ENCODE results near the gene LTB. TPM values are rescaled to one million over a fixed set of nuclear protein-coding genes. Genes with fewer than 3 reads are reported as not detected.
A peak's percentile ranks its signal among the peaks of the same experiment; 100 is the strongest.

LTB gene
- total RNA-seq, 1 experiment from 2014 or later: not detected

GRCh38 chr6:31533455-31533841 lies 48.8 kb downstream of the LTB start:
- H3K79me2 ChIP-seq (ENCODE audit: insufficient read depth, low read length): peaks cover 2% of the 10 kb centered on the region; the same call in 1 of the 2 replicates
- no peak overlapping the region for H3K18ac ChIP-seq (ENCODE audit: insufficient read length, low read depth, low read length)
- H3K23me2 ChIP-seq (ENCODE audit: insufficient read length, low read depth, low read length, poor library complexity, severe bottlenecking): no peaks in the 10 kb centered on the region
- no peak overlapping the region for H3K14ac ChIP-seq (ENCODE audit: insufficient read depth, low read length)
- H3K4me2 ChIP-seq (ENCODE audit: insufficient read depth, insufficient read length, low read length): no peak overlapping the region
- WGBS (ENCODE audit: extremely low coverage, insufficient read length, low lambda C conversion rate): no CpG with 5 or more reads among the region's 1 CpG
- H4K91ac ChIP-seq (ENCODE audit: insufficient read length, low read depth, low read length): no peak overlapping the region
- no peak overlapping the region for H4K8ac ChIP-seq (replicated peaks; ENCODE audit: insufficient read length, low read depth, low read length)
- TF ChIP-seq CTCF (conservative IDR thresholded peaks at IDR 0.05): no peak
- H2BK12ac ChIP-seq (ENCODE audit: insufficient read length, low read depth, low read length): no peak overlapping the region
- H2BK120ac ChIP-seq (ENCODE audit: low read depth, low read length, poor library complexity, severe bottlenecking): no peak overlapping the region
- no peaks in the 10 kb centered on the region for H3K9me3 ChIP-seq (ENCODE audit: control insufficient read depth, low read depth, low read length)
- no peak overlapping the region for H2AK5ac ChIP-seq (ENCODE audit: insufficient read length, low read length)
- peaks cover 11% of the 10 kb centered on the region for H3K79me1 ChIP-seq (ENCODE audit: insufficient read depth, low read depth, low read length, poor library complexity, severe bottlenecking)
- no peak overlapping the region for H3K4me3 Mint-ChIP-seq
- peak overlapping the region in 2 of 3 experiments; percentile 38 to 40; a peak in 2 of 7 replicates for H3K27ac Mint-ChIP-seq
- H3K9me3 Mint-ChIP-seq: no peaks in the 10 kb centered on the region
- H3K27ac ChIP-seq (ENCODE audit: insufficient read length, low read depth, low read length): no peak overlapping the region
- H3K9ac ChIP-seq (ENCODE audit: extremely low read depth, insufficient read length, low read length): no peak overlapping the region
- no peaks in the 10 kb centered on the region for H3K27me3 ChIP-seq (ENCODE audit: insufficient read depth, low read length)
- H3K27me3 Mint-ChIP-seq (ENCODE audit: low read depth): no peaks in the 10 kb centered on the region
- no peak overlapping the region for H3K23ac ChIP-seq (ENCODE audit: insufficient read length, low read depth, low read length)
- no peaks in the 10 kb centered on the region; the same call in 1 of the 2 replicates for H3K4me1 ChIP-seq (ENCODE audit: insufficient read depth, low read length)
- peaks cover 28 to 39% of the 10 kb centered on the region in 2 experiments for H3K4me1 Mint-ChIP-seq
- no peak overlapping the region for H2BK5ac ChIP-seq (ENCODE audit: insufficient read length, low read length)
- H4K20me1 ChIP-seq (ENCODE audit: control insufficient read depth, insufficient read depth, insufficient read length): peaks cover 4% of the 10 kb centered on the region
- no peak overlapping the region for H2BK15ac ChIP-seq (ENCODE audit: low read depth, low read length)
- H3K4ac ChIP-seq (ENCODE audit: low read depth, low read length): no peak overlapping the region
- peaks cover 75 to 90% (median 85%) of the 10 kb centered on the region in 3 experiments for H3K36me3 Mint-ChIP-seq (ENCODE audit: insufficient read depth in 1 of 3, low read depth in 3 of 3)
- no peak overlapping the region for H3T11ph ChIP-seq (ENCODE audit: low read length)
- H4K5ac ChIP-seq (ENCODE audit: insufficient read length, low read depth, low read length): no peak overlapping the region
- no peak overlapping the region for H3K56ac ChIP-seq (ENCODE audit: insufficient read length, low read depth, low read length)
- no peak overlapping the region for H2AFZ ChIP-seq (ENCODE audit: low read length)
- no peak for DNase-seq
- H2BK20ac ChIP-seq (ENCODE audit: low read depth, low read length, poor library complexity, severe bottlenecking): no peak overlapping the region
